ENCODE measurements around the gene CABP1.

DNA sequence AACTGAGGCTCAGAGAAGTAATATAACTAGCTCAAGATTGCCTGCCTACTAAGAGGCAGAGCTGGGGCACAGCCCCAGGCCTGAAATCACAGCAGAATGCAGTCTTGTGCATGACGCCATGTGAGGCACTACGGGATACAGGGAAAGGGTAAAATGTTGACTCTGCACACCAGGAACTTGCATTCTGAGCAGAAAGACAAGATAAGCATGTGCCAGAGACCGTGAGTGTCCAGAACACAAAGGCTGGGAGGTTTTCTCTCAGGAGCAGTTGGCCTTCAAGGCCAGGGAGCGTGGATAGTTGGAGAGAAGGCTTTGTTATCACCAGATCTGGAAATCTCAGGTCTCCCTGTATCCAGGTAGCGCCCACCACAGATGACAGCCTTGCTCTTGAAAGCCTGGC is 23.3 kb downstream of the CABP1 start:
- TF ChIP-seq, protein P1, sequence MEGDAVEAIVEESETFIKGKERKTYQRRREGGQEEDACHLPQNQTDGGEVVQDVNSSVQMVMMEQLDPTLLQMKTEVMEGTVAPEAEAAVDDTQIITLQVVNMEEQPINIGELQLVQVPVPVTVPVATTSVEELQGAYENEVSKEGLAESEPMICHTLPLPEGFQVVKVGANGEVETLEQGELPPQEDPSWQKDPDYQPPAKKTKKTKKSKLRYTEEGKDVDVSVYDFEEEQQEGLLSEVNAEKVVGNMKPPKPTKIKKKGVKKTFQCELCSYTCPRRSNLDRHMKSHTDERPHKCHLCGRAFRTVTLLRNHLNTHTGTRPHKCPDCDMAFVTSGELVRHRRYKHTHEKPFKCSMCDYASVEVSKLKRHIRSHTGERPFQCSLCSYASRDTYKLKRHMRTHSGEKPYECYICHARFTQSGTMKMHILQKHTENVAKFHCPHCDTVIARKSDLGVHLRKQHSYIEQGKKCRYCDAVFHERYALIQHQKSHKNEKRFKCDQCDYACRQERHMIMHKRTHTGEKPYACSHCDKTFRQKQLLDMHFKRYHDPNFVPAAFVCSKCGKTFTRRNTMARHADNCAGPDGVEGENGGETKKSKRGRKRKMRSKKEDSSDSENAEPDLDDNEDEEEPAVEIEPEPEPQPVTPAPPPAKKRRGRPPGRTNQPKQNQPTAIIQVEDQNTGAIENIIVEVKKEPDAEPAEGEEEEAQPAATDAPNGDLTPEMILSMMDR (IDR thresholded peaks at IDR 0.05): no peak
- no peak for TF ChIP-seq POLR2A (IDR thresholded peaks at IDR 0.05)
